Activated T-helper 17 cell treated with anti-CD3 and anti-CD28 coated beads, Interleukin-2, amount 50 U/mL, for 72 hours (primary cell): ENCODE measurements around the gene METTL4. TPM values are rescaled to one million over a fixed set of nuclear protein-coding genes. Genes with fewer than 3 reads are reported as not detected.
"Not testable (repeated sequence)": the region's sequence is repeated elsewhere in the genome, so short reads cannot be mapped to it uniquely, and the experiment has no call there.

ENCODE experiments used
- ATAC-seq: fragments of 150-1000 bp; cut with Tn5 transposase; replicated peaks from 2 replicates; pipeline ENCODE4 v1.10.0; 2021; ENCODE audit warnings: mild to moderate bottlenecking, moderate library complexity
- H3K27ac Mint-ChIP-seq: one replicate; pipeline ENCODE4 v1.8.0; 2022; ENCODE audit warnings: mixed read lengths
- H3K27me3 Mint-ChIP-seq: one replicate; pipeline ENCODE4 v1.8.0; 2022; ENCODE audit warnings: mixed read lengths
- H3K36me3 Mint-ChIP-seq: one replicate; pipeline ENCODE4 v1.8.0; 2022; ENCODE audit warnings: low read depth, mild to moderate bottlenecking, mixed read lengths
- H3K4me1 Mint-ChIP-seq: one replicate; pipeline ENCODE4 v1.8.0; 2022; ENCODE audit warnings: mixed read lengths
- H3K4me3 Mint-ChIP-seq: one replicate; pipeline ENCODE4 v1.8.0; 2022; ENCODE audit warnings: mild to moderate bottlenecking, mixed read lengths
- H3K9me3 Mint-ChIP-seq: one replicate; pipeline ENCODE4 v1.8.0; 2022; ENCODE audit warnings: mixed read lengths
- total RNA-seq, 2 donors: library from RNA; stranded (reverse); gene quantifications; one replicate each; pipeline ENCODE4 v1.2.3, GENCODE V29; 2022

Gene METTL4
- total RNA-seq, 2 donors from 2014 or later = 31.2 to 46.6 TPM

DNA sequence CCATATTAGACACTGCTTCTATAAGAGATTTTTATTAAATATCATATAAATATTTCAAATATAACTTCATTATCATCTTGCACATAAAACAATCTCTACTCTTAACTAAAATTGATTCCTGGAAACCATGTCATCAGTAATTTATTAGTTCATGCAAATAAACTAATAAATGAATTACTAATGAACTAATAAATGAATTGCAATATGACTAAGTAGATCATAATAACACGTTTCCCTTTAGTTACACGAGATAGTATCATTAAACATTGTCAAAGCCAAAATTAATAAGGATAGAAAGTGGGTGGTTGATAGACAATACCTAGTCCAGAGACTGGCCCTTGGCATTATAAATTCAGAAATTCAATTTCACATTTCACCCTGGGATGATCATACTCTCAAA, 26.1 kb downstream of the METTL4 start:
- ATAC-seq = no peak
- Mint-ChIP-seq H3K27me3 (no peaks in the 10 kb centered on the region), H3K4me3 (no peak overlapping the region), H3K27ac (no peak overlapping the region), H3K4me1 (no peaks in the 10 kb centered on the region), H3K9me3 (no peaks in the 10 kb centered on the region), H3K36me3 (peaks cover 47% of the 10 kb centered on the region)

GRCh38 chr18:2541925-2542563, 29.3 kb downstream of the METTL4 start:
- not testable (repeated sequence) for H3K4me3 Mint-ChIP-seq, H3K27ac Mint-ChIP-seq, H3K9me3 Mint-ChIP-seq, ATAC-seq, H3K27me3 Mint-ChIP-seq, H3K4me1 Mint-ChIP-seq
- H3K36me3 Mint-ChIP-seq = peaks cover 54% of the 10 kb centered on the region

GRCh38 chr18:2540575-2540974, 30.7 kb downstream of the METTL4 start:
- no peak overlapping the region for H3K27ac Mint-ChIP-seq
- no peak overlapping the region for H3K4me3 Mint-ChIP-seq
- H3K4me1 Mint-ChIP-seq = no peaks in the 10 kb centered on the region
- ATAC-seq = no peak
- no peaks in the 10 kb centered on the region for H3K27me3 Mint-ChIP-seq
- no peaks in the 10 kb centered on the region for H3K9me3 Mint-ChIP-seq
- H3K36me3 Mint-ChIP-seq = peaks cover 49% of the 10 kb centered on the region

GRCh38 chr18:2538844-2539243, 32.5 kb downstream of the METTL4 start:
- Mint-ChIP-seq H3K4me1 (no peaks in the 10 kb centered on the region), H3K36me3 (peaks cover 64% of the 10 kb centered on the region), H3K4me3 (no peak overlapping the region), H3K27ac (no peak overlapping the region), H3K9me3 (no peaks in the 10 kb centered on the region), H3K27me3 (no peaks in the 10 kb centered on the region)
- no peak for ATAC-seq

DNA sequence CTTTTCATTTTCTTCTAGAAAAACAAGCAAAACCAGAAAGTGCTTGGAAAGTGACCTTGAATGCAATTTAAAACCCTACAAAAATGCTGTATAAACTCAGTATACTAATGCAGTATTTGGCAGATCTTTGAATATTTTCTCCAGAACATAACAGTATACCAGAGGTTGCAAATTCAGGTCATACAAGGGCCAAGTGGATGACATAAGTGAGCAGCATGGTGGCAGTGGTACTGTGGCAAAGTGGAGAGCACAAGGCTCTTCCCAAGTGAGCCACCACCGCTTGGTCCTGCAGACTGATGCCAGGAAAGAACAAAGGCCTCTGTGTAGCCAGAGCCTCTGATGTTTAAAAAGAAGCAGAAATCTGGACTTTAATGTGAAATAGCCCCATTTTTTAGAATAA, 33.1 kb downstream of the METTL4 start:
- Mint-ChIP-seq H3K27ac (no peak overlapping the region), H3K27me3 (no peaks in the 10 kb centered on the region), H3K36me3 (peaks cover 61% of the 10 kb centered on the region), H3K4me1 (no peaks in the 10 kb centered on the region), H3K4me3 (no peak overlapping the region), H3K9me3 (no peaks in the 10 kb centered on the region)
- ATAC-seq = no peak

- Mint-ChIP-seq H3K9me3 (no peaks in the 10 kb centered on the region), H3K36me3 (peaks cover 67% of the 10 kb centered on the region), H3K27ac (no peak overlapping the region), H3K4me1 (no peaks in the 10 kb centered on the region), H3K27me3 (no peaks in the 10 kb centered on the region), H3K4me3 (no peak overlapping the region)
- no peak for ATAC-seq
Observed at GRCh38 chr18:2537296-2537695, 34.0 kb downstream of the METTL4 start.

- Mint-ChIP-seq H3K27me3 (no peaks in the 10 kb centered on the region), H3K36me3 (peaks cover 67% of the 10 kb centered on the region), H3K4me3 (no peak overlapping the region), H3K27ac (no peak overlapping the region), H3K4me1 (no peaks in the 10 kb centered on the region), H3K9me3 (no peaks in the 10 kb centered on the region)
- ATAC-seq = no peak
Observed at GRCh38 chr18:2536493-2536892, 34.8 kb downstream of the METTL4 start.

- ATAC-seq = no peak
- Mint-ChIP-seq H3K27me3 (no peaks in the 10 kb centered on the region), H3K9me3 (no peaks in the 10 kb centered on the region), H3K27ac (no peak overlapping the region), H3K36me3 (peaks cover 67% of the 10 kb centered on the region), H3K4me3 (no peak overlapping the region), H3K4me1 (no peaks in the 10 kb centered on the region)
Observed at GRCh38 chr18:2536063-2536462, 35.2 kb downstream of the METTL4 start.

DNA sequence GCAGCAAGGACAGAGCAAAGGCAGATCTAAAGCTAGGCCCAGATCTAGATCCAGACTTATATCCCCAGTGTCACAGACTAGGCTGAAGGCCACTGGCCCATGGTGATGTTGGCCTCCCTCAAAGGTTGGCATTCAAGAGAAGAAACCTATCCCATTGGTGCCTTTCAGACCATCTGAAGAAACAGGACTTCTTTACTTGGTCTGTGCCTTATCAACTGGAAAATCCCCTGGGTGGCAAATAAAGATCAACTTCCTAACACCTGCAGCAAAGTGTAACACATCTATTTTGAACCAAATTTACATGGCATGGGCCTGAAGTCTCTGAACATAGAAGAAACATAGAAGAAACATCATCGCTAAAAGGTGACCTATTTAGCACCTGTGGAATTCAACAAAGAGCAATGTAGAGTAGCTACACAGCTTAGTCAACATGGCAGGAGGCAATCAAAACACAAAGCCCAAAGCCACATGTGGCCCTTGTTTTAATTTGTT, 35.8 kb downstream of the METTL4 start:
- no peak for ATAC-seq
- H3K4me3 Mint-ChIP-seq = no peak overlapping the region
- H3K36me3 Mint-ChIP-seq = peaks cover 68% of the 10 kb centered on the region
- no peaks in the 10 kb centered on the region for H3K9me3 Mint-ChIP-seq
- no peaks in the 10 kb centered on the region for H3K4me1 Mint-ChIP-seq
- H3K27ac Mint-ChIP-seq = no peak overlapping the region
- no peaks in the 10 kb centered on the region for H3K27me3 Mint-ChIP-seq

DNA sequence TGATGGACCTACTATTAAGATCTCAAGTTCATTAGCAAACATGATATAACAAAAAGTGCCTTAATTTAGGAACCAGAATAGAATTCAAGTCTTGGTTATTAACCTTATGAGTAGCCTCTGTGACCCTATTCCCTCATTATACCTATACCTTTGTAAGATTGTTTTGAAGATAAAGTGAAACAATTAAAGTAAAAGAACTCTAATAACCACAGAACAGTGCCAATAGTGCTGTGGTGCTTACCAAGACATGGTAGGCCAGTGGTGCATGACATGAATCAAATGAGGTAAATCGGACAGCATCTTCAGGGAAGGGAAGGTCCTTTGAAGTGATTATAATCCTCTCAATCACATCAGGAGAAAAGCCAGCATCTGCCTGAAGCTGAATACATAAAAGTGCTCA, 36.4 kb downstream of the METTL4 start:
- peaks cover 62% of the 10 kb centered on the region for H3K36me3 Mint-ChIP-seq
- no peak overlapping the region for H3K4me3 Mint-ChIP-seq
- H3K9me3 Mint-ChIP-seq = no peaks in the 10 kb centered on the region
- no peak overlapping the region for H3K27ac Mint-ChIP-seq
- H3K4me1 Mint-ChIP-seq = no peaks in the 10 kb centered on the region
- no peak for ATAC-seq
- H3K27me3 Mint-ChIP-seq = no peaks in the 10 kb centered on the region

DNA sequence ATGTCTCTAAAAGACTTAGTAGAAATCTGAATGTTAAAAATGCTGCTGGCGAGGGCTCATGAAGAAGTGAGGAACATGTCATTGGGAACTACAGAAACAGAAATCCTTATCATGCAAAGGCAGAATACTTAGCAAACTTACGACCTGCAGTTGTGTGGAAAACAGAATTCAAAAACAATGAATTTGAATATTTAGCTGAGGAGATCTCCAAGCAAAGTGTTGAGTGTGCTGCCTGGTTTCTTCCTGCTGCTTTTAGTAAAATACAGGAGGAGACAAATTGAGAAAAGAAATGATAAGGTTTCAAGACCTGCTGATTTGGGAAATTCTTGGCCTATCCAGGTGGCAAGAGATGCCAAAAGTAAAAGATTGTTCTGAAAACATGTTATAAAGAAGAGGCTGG, 38.5 kb downstream of the METTL4 start:
- Mint-ChIP-seq H3K27me3 (no peaks in the 10 kb centered on the region), H3K4me3 (no peak overlapping the region), H3K4me1 (no peaks in the 10 kb centered on the region), H3K9me3 (no peaks in the 10 kb centered on the region), H3K36me3 (peaks cover 43% of the 10 kb centered on the region), H3K27ac (no peak overlapping the region)
- ATAC-seq = no peak

GRCh38 chr18:2531751-2532150, 39.6 kb downstream of the METTL4 start:
- Mint-ChIP-seq H3K36me3 (peaks cover 36% of the 10 kb centered on the region), H3K27ac (no peak overlapping the region), H3K4me3 (no peak overlapping the region), H3K9me3 (no peaks in the 10 kb centered on the region), H3K27me3 (no peaks in the 10 kb centered on the region), H3K4me1 (no peaks in the 10 kb centered on the region)
- no peak for ATAC-seq

- Mint-ChIP-seq H3K4me1 (no peaks in the 10 kb centered on the region), H3K27ac (no peak overlapping the region), H3K36me3 (peaks cover 19% of the 10 kb centered on the region), H3K4me3 (no peak overlapping the region), H3K27me3 (no peaks in the 10 kb centered on the region), H3K9me3 (no peaks in the 10 kb centered on the region)
- no peak for ATAC-seq
Observed at GRCh38 chr18:2529154-2529553, 42.2 kb downstream of the METTL4 start.

- no peak for ATAC-seq
- no peaks in the 10 kb centered on the region for H3K27me3 Mint-ChIP-seq
- no peak overlapping the region for H3K4me3 Mint-ChIP-seq
- H3K27ac Mint-ChIP-seq = no peak overlapping the region
- no peaks in the 10 kb centered on the region for H3K4me1 Mint-ChIP-seq
- peaks cover 5% of the 10 kb centered on the region for H3K36me3 Mint-ChIP-seq
- no peaks in the 10 kb centered on the region for H3K9me3 Mint-ChIP-seq
Observed at GRCh38 chr18:2526329-2526728, 45.0 kb downstream of the METTL4 start.

- H3K27ac Mint-ChIP-seq, H3K9me3 Mint-ChIP-seq, H3K4me1 Mint-ChIP-seq, ATAC-seq, H3K27me3 Mint-ChIP-seq, H3K36me3 Mint-ChIP-seq, H3K4me3 Mint-ChIP-seq: not testable (repeated sequence)
Observed at GRCh38 chr18:2524794-2525198, 46.5 kb downstream of the METTL4 start.

DNA sequence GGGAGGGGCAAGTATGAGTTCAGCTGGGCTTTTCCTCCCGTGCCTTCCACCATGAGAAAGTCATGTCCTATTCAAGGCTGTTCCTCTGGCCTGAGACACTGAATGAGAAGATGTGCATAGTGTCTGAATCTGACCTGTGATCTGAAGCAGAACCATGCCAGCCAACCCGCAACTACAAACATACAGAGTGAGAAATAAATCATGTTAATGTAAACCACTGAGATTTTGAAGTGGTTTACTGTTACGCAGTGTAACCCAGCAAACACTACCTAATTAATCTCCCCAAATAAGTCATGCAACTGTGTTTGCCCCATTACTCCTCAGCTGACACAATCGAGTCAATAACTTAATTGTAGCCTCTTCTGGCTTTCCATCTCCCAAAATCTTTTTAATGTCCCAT, 49.2 kb downstream of the METTL4 start:
- no peaks in the 10 kb centered on the region for H3K9me3 Mint-ChIP-seq
- no peak overlapping the region for H3K27ac Mint-ChIP-seq
- no peaks in the 10 kb centered on the region for H3K4me1 Mint-ChIP-seq
- no peak overlapping the region for H3K4me3 Mint-ChIP-seq
- no peaks in the 10 kb centered on the region for H3K36me3 Mint-ChIP-seq
- no peak for ATAC-seq
- no peaks in the 10 kb centered on the region for H3K27me3 Mint-ChIP-seq
